SK-N-SH (cell line): Measurements from ENCODE around the gene CGAS. TPM values are rescaled to one million over a fixed set of nuclear protein-coding genes. Genes with fewer than 3 reads are reported as not detected.

Experiments
- CTCF ChIA-PET: fragments of 300-600, 350-600 bp; formaldehyde crosslinking; extraction: SDS; loops from one replicate; lab custom pipeline; 2021; lab: Yijun Ruan, JAX
- POLR2A ChIA-PET: fragments of 350-600 bp; sonication (Branson Sonifier 250); formaldehyde crosslinking; extraction: SDS; loops from one replicate; lab custom pipeline; 2020; ENCODE audit warnings: antibody characterized with exemption, inconsistent platforms; lab: Yijun Ruan, JAX
- DNase-seq: peaks from one replicate; pipeline ENCODE4 v3.0.0; 2012
- H2AFZ ChIP-seq: fragments of 200-600 bp; sonication (generic); 2 replicates; pipeline ENCODE4 v1.8.1; 2016; ENCODE audit warnings: antibody characterized with exemption, mild to moderate bottlenecking, low read depth
- H3F3A ChIP-seq: fragments of 200-600 bp; sonication (generic); replicated peaks from 2 replicates; pipeline ENCODE3; 2016; ENCODE audit warnings: antibody characterized with exemption, mild to moderate bottlenecking; ENCODE audit not compliant: insufficient read depth
- H3K27ac ChIP-seq, 2 experiments: fragments of 200-500 bp in 1 of 2; fragments of 200-600 bp in 1 of 2; sonication (Bioruptor generic) in 1 of 2; sonication (generic), shearing (Covaris generic) in 1 of 2; 2 replicates each; pipeline versions ENCODE4 v1.5.1 to v1.6.1; 2014 to 2016; ENCODE audit warnings: low read depth in 2 of 2, inconsistent platforms in 1 of 2, low read length in 1 of 2, mild to moderate bottlenecking in 1 of 2, mixed read lengths in 1 of 2
- H3K27me3 ChIP-seq: fragments of 200-600 bp; sonication (generic), shearing (Covaris generic); 2 replicates; pipeline ENCODE4 v1.6.1; 2016; ENCODE audit warnings: mixed run types; ENCODE audit not compliant: insufficient read depth
- H3K36me3 ChIP-seq, 2 experiments: fragments of 200-500 bp in 1 of 2; fragments of 200-600 bp in 1 of 2; sonication (Bioruptor generic) in 1 of 2; sonication (generic) in 1 of 2; replicated peaks in 1 of 2; 2 replicates each; pipeline versions ENCODE3 to v1.5.1; 2014 to 2016; ENCODE audit warnings: low read length in 1 of 2, mild to moderate bottlenecking in 1 of 2; ENCODE audit not compliant: insufficient read depth in 2 of 2, control insufficient read depth in 1 of 2
- H3K4me1 ChIP-seq, 2 experiments: fragments of 200-500 bp in 1 of 2; fragments of 200-600 bp in 1 of 2; sonication (Bioruptor generic) in 1 of 2; sonication (generic), shearing (Covaris generic) in 1 of 2; 2 replicates each; pipeline versions ENCODE4 v1.5.1 to v1.6.1; 2014 to 2016; ENCODE audit warnings: low read depth in 1 of 2, low read length in 1 of 2, mixed run types in 1 of 2; ENCODE audit not compliant: insufficient read depth in 2 of 2, control insufficient read depth in 1 of 2
- H3K4me2 ChIP-seq: fragments of 200-600 bp; sonication (generic), shearing (Covaris generic); 2 replicates; pipeline ENCODE4 v1.6.1; 2017; ENCODE audit warnings: mixed run types
- H3K4me3 ChIP-seq, 2 experiments: fragments of 200-500 bp in 1 of 2; fragments of 200-600 bp in 1 of 2; sonication (Bioruptor generic) in 1 of 2; sonication (generic), shearing (Covaris generic) in 1 of 2; 2 replicates each; pipeline versions ENCODE4 v1.5.1 to v1.8.1; 2014 to 2016; ENCODE audit warnings: low read depth in 2 of 2, inconsistent platforms in 1 of 2, low read length in 1 of 2, mild to moderate bottlenecking in 1 of 2, mixed read lengths in 1 of 2, moderate library complexity in 1 of 2
- H3K79me2 ChIP-seq: fragments of 200-600 bp; sonication (generic); 2 replicates; pipeline ENCODE4 v1.8.1; 2017; ENCODE audit warnings: mild to moderate bottlenecking; ENCODE audit not compliant: insufficient read depth
- H3K9ac ChIP-seq: fragments of 200-600 bp; sonication (generic); 2 replicates; pipeline ENCODE4 v1.6.1; 2017; ENCODE audit warnings: mixed run types
- H3K9me2 ChIP-seq: fragments of 200-600 bp; sonication (generic); 2 replicates; pipeline ENCODE4 v1.6.1; 2017; ENCODE audit warnings: mixed run types
- H3K9me3 ChIP-seq: fragments of 200-600 bp; sonication (generic); 2 replicates; pipeline ENCODE4 v1.6.1; 2017; ENCODE audit warnings: mixed run types, mild to moderate bottlenecking, moderate library complexity
- H4K20me1 ChIP-seq: fragments of 200-600 bp; sonication (generic); 2 replicates; pipeline ENCODE4 v1.6.1; 2017; ENCODE audit warnings: mild to moderate bottlenecking, mixed run types; ENCODE audit not compliant: insufficient read depth
- ELF1 ChIP-seq: IDR thresholded peaks from 2 replicates; pipeline ENCODE4 v1.4.0; 2012
- EP300 ChIP-seq, 2 experiments: IDR thresholded peaks; 2 replicates each; pipeline versions ENCODE4 v1.4.0 to v1.6.1; 2012; ENCODE audit warnings: borderline replicate concordance in 1 of 2, low read depth in 1 of 2, low read length in 1 of 2
- EZH2phosphoT487 ChIP-seq: fragments of 200-600 bp; sonication (generic); IDR thresholded peaks from 2 replicates; pipeline ENCODE4 v1.6.1; 2017; ENCODE audit warnings: low read depth, mixed run types, mild to moderate bottlenecking, antibody characterized with exemption, moderate library complexity, borderline replicate concordance
- FOXJ3 ChIP-seq: sonication (generic); formaldehyde crosslinking; IDR thresholded peaks from 2 replicates; pipeline ENCODE4 v1.5.1; 2020; ENCODE audit warnings: mild to moderate bottlenecking, missing genetic modification reagents
- GABPA ChIP-seq: IDR thresholded peaks from 2 replicates; pipeline ENCODE4 v1.4.0; 2012; ENCODE audit warnings: low read depth, mild to moderate bottlenecking
- GATA2 ChIP-seq: sonication (generic); formaldehyde crosslinking; IDR thresholded peaks from 2 replicates; pipeline ENCODE4 v1.5.0; 2020; ENCODE audit warnings: mild to moderate bottlenecking, missing genetic modification reagents
- MXI1 ChIP-seq: IDR thresholded peaks from 2 replicates; pipeline ENCODE4 v1.6.1; 2012; ENCODE audit warnings: mild to moderate bottlenecking, low read depth, low read length, improper control_type of control experiment
- NFIC ChIP-seq: IDR thresholded peaks from 2 replicates; pipeline ENCODE4 v1.4.0; 2012; ENCODE audit warnings: borderline replicate concordance
- RAD21 ChIP-seq: IDR thresholded peaks from 2 replicates; pipeline ENCODE4 v1.6.1; 2012; ENCODE audit warnings: mild to moderate bottlenecking, low read length
- RCOR1 ChIP-seq: fragments of 150-350 bp; IDR thresholded peaks from 2 replicates; pipeline ENCODE4 v1.6.1; 2017; ENCODE audit warnings: antibody characterized with exemption, low read length
- TAF1 ChIP-seq: IDR thresholded peaks from 2 replicates; pipeline ENCODE4 v1.6.1; 2012; ENCODE audit warnings: low read depth, mild to moderate bottlenecking, low read length, moderate library complexity, borderline replicate concordance
- TEAD4 ChIP-seq: IDR thresholded peaks from 2 replicates; pipeline ENCODE4 v1.4.0; 2012; ENCODE audit warnings: mild to moderate bottlenecking, borderline replicate concordance; ENCODE audit not compliant: insufficient read depth
- YY1 ChIP-seq: IDR thresholded peaks from 2 replicates; pipeline ENCODE4 v1.4.0; 2012; ENCODE audit warnings: low read depth, mild to moderate bottlenecking
- WGBS: methylation state at CpG from one replicate; pipeline ENCODE4 v1.1.6; 2017; ENCODE audit warnings: low lambda C conversion rate; 5-methylcytosine and 5-hydroxymethylcytosine counted together
- polyA plus RNA-seq, 3 experiments: library from polyadenylated mRNA; depleted of rRNA; stranded (reverse); fragments of >200 nt; gene quantifications; 2 replicates each; pipeline ENCODE4 v1.2.3, GENCODE V29; 2012
- TF ChIP-seq, protein P1 (sequence below): IDR thresholded peaks from 2 replicates; pipeline ENCODE4 v1.4.0; 2012; ENCODE audit warnings: low read depth
- TF ChIP-seq, protein P2 (sequence below): fragments of 150-350 bp; IDR thresholded peaks from 2 replicates; pipeline ENCODE4 v1.6.1; 2016; ENCODE audit warnings: mild to moderate bottlenecking, low read depth, low read length
- TF ChIP-seq, protein P3 (sequence below): IDR thresholded peaks from 2 replicates; pipeline ENCODE4 v1.4.0; 2012; ENCODE audit warnings: low read depth, borderline replicate concordance
- TF ChIP-seq, protein P4 (sequence below): IDR thresholded peaks from 2 replicates; pipeline ENCODE4 v1.4.0; 2012; ENCODE audit warnings: low read depth, borderline replicate concordance
- TF ChIP-seq, protein P5 (sequence below): IDR thresholded peaks from 2 replicates; pipeline ENCODE4; 2012
- TF ChIP-seq, protein P6 (sequence below): fragments of 150-350 bp; IDR thresholded peaks from 2 replicates; pipeline ENCODE4 v1.6.1; 2017; ENCODE audit warnings: antibody characterized with exemption, low read length, low read depth, borderline replicate concordance

Gene CGAS
- polyA plus RNA-seq, 1 of the 3 experiments (the other 2 are of a cell fraction) = 0.02 TPM

DNA sequence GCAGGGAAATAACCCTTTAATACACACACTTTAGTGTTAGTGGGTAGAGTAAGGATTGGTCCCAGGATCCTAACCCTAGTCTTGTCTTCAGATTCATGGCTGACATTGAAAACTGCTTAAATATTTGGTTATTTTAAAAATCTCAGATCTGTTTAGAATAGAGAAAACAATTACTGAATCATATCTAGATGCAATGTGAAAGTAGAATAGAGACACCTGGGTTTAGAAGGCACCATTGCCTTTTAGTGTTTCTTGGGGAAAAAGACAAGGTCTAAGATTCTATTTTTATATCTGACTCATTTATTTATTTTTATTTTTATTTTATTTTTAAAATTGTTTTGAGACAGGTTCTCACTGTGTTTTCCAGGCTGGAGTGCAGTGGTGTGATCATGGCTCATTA lies 51.4 kb downstream of the CGAS start:
- POLR2A ChIA-PET = no interaction called here

DNA sequence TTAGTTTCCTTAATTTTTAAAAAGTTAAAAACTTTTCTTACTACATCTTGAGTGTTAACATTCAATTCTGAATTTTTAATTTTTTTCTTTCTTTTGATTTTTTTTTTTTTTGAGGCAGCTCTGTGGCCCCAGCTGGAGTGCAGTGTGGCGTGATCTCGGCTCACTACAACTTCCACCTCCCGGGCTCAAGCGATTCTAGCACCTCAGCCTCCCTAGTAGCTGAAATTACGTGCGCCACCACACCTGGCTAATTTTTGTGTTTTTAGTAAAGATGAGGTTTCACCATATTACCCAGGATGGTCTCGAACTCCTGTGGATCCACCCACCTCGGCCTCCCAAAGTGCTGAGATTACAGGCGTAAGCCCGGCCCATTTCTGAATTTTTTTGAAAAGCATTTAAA lies 56.2 kb downstream of the CGAS start:
- no peaks in the 10 kb centered on the region for H3K4me1 ChIP-seq
- no peaks in the 10 kb centered on the region for H3K9me2 ChIP-seq
- no peaks in the 10 kb centered on the region for H3K27me3 ChIP-seq
- 91% methylated on average over 10 of the region's 10 CpGs for WGBS
- no peak for DNase-seq
- no peaks in the 10 kb centered on the region for H4K20me1 ChIP-seq
- H3K27ac ChIP-seq = no peak overlapping the region
- H3K36me3 ChIP-seq = no peaks in the 10 kb centered on the region
- no peaks in the 10 kb centered on the region for H3K79me2 ChIP-seq
- no peaks in the 10 kb centered on the region for H3F3A ChIP-seq
- ChIA-PET POLR2A (no interaction called here), CTCF (no interaction called here)
- no peak overlapping the region for H3K4me3 ChIP-seq
- H3K9ac ChIP-seq = no peak overlapping the region
- H3K4me2 ChIP-seq = no peak overlapping the region
- H3K9me3 ChIP-seq = no peaks in the 10 kb centered on the region
- H2AFZ ChIP-seq = no peak overlapping the region
- TF ChIP-seq EP300 (IDR thresholded peaks at IDR 0.05; ENCODE audit: borderline replicate concordance in 1 of 2, low read depth in 1 of 2, low read length in 1 of 2) = no peak
- TF ChIP-seq, protein P1, sequence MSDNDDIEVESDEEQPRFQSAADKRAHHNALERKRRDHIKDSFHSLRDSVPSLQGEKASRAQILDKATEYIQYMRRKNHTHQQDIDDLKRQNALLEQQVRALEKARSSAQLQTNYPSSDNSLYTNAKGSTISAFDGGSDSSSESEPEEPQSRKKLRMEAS = no peak
- TF ChIP-seq TEAD4 = no peak
- TF ChIP-seq FOXJ3 (CRISPR knock-in tag) = no peak
- TF ChIP-seq, protein P2, sequence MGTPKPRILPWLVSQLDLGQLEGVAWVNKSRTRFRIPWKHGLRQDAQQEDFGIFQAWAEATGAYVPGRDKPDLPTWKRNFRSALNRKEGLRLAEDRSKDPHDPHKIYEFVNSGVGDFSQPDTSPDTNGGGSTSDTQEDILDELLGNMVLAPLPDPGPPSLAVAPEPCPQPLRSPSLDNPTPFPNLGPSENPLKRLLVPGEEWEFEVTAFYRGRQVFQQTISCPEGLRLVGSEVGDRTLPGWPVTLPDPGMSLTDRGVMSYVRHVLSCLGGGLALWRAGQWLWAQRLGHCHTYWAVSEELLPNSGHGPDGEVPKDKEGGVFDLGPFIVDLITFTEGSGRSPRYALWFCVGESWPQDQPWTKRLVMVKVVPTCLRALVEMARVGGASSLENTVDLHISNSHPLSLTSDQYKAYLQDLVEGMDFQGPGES = no peak
- TF ChIP-seq, protein P3, sequence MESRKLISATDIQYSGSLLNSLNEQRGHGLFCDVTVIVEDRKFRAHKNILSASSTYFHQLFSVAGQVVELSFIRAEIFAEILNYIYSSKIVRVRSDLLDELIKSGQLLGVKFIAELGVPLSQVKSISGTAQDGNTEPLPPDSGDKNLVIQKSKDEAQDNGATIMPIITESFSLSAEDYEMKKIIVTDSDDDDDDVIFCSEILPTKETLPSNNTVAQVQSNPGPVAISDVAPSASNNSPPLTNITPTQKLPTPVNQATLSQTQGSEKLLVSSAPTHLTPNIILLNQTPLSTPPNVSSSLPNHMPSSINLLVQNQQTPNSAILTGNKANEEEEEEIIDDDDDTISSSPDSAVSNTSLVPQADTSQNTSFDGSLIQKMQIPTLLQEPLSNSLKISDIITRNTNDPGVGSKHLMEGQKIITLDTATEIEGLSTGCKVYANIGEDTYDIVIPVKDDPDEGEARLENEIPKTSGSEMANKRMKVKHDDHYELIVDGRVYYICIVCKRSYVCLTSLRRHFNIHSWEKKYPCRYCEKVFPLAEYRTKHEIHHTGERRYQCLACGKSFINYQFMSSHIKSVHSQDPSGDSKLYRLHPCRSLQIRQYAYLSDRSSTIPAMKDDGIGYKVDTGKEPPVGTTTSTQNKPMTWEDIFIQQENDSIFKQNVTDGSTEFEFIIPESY = no peak
- TF ChIP-seq RCOR1 = no peak
- TF ChIP-seq ELF1 = no peak
- TF ChIP-seq NFIC = no peak
- TF ChIP-seq EZH2phosphoT487 = no peak
- TF ChIP-seq, protein P4, sequence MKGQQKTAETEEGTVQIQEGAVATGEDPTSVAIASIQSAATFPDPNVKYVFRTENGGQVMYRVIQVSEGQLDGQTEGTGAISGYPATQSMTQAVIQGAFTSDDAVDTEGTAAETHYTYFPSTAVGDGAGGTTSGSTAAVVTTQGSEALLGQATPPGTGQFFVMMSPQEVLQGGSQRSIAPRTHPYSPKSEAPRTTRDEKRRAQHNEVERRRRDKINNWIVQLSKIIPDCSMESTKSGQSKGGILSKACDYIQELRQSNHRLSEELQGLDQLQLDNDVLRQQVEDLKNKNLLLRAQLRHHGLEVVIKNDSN = no peak
- TF ChIP-seq, protein P5, sequence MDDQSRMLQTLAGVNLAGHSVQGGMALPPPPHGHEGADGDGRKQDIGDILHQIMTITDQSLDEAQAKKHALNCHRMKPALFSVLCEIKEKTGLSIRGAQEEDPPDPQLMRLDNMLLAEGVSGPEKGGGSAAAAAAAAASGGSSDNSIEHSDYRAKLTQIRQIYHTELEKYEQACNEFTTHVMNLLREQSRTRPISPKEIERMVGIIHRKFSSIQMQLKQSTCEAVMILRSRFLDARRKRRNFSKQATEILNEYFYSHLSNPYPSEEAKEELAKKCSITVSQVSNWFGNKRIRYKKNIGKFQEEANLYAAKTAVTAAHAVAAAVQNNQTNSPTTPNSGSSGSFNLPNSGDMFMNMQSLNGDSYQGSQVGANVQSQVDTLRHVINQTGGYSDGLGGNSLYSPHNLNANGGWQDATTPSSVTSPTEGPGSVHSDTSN = no peak
- TF ChIP-seq, protein P6, sequence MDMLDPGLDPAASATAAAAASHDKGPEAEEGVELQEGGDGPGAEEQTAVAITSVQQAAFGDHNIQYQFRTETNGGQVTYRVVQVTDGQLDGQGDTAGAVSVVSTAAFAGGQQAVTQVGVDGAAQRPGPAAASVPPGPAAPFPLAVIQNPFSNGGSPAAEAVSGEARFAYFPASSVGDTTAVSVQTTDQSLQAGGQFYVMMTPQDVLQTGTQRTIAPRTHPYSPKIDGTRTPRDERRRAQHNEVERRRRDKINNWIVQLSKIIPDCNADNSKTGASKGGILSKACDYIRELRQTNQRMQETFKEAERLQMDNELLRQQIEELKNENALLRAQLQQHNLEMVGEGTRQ = no peak
- TF ChIP-seq TAF1 = no peak
- TF ChIP-seq MXI1 = no peak

More for the DNA sequence above, 51.4 kb downstream of the CGAS start:
- Histone ChIP-seq H2AFZ (no peak overlapping the region), H3K79me2 (no peaks in the 10 kb centered on the region), H3K4me1 (no peaks in the 10 kb centered on the region), H3K27ac (no peak overlapping the region), H3K4me2 (no peak overlapping the region), H3K9me2 (no peaks in the 10 kb centered on the region)
- TF ChIP-seq TEAD4 = no peak
- TF ChIP-seq RAD21 = no peak
- no peak for TF ChIP-seq RCOR1
- TF ChIP-seq GABPA = no peak
- no peak for TF ChIP-seq GATA2 (CRISPR knock-in tag)
- no peak for TF ChIP-seq YY1
- TF ChIP-seq, protein P3 = no peak
- TF ChIP-seq, all 33 proteins: peak for 0
- Histone ChIP-seq H3K9me3 (no peaks in the 10 kb centered on the region), H3K27me3 (no peaks in the 10 kb centered on the region), H3F3A (no peaks in the 10 kb centered on the region), H4K20me1 (no peaks in the 10 kb centered on the region), H3K9ac (no peak overlapping the region), H3K36me3 (no peaks in the 10 kb centered on the region), H3K4me3 (no peak overlapping the region)
- CTCF ChIA-PET = interaction anchor here (0.6 to 0.9 kb wide), 2 partner anchors 74 to 252 kb away, joined by 3 read pairs; no protein-coding TSS in a partner anchor
- DNase-seq = no peak
